Measurements from ENCODE around the gene WIZ.
"Not testable (repeated sequence)": the region's sequence is repeated elsewhere in the genome, so short reads cannot be mapped to it uniquely, and the experiment has no call there.

WIZ gene

GRCh38 chr19:15418231-15418578 lies 31.6 kb downstream of the WIZ start:
- peaks cover 10% of the 10 kb centered on the region for H3K79me1 ChIP-seq (ENCODE audit: low read length)
- peak; percentile 45 for DNase-seq
- H3K4me3 ChIP-seq (ENCODE audit: low read length): peak overlapping the region; percentile 73
- H2AK5ac ChIP-seq (ENCODE audit: low read length): peak overlapping the region; percentile 77
- no peak overlapping the region for H2BK15ac ChIP-seq (replicated peaks; ENCODE audit: low read depth)
- H3K4ac ChIP-seq (ENCODE audit: low read depth, low read length): peak overlapping the region; percentile 76
- peak overlapping the region; percentile 86 for H3K9ac ChIP-seq (ENCODE audit: low read length)
- no peak overlapping the region for H3K27ac ChIP-seq (ENCODE audit: low read depth, low read length)
- no peaks in the 10 kb centered on the region for H3K27me3 ChIP-seq (ENCODE audit: insufficient read depth, low read length, poor library complexity)
- H3K4me2 ChIP-seq (ENCODE audit: low read length): peak overlapping the region; percentile 55
- peak overlapping the region; percentile 89 for H3K23ac ChIP-seq (ENCODE audit: low read length)
- H4K5ac ChIP-seq (ENCODE audit: low read length): no peak overlapping the region
- peaks cover 2% of the 10 kb centered on the region for H3K36me3 ChIP-seq (ENCODE audit: control insufficient read depth, insufficient read depth, low read length)
- H3K56ac ChIP-seq (ENCODE audit: low read length): peak overlapping the region; percentile 95
- no peak overlapping the region for H2BK5ac ChIP-seq (ENCODE audit: low read length)
- H3K4me1 ChIP-seq (ENCODE audit: control insufficient read depth, low read depth, low read length): peaks cover 3% of the 10 kb centered on the region
- H4K8ac ChIP-seq (ENCODE audit: low read depth, low read length): no peak overlapping the region
- WGBS (ENCODE audit: extremely low coverage, insufficient coverage, low lambda C conversion rate): no CpG with 5 or more reads among the region's 16 CpGs
- peaks cover 47% of the 10 kb centered on the region for H3K79me2 ChIP-seq (ENCODE audit: control insufficient read depth, insufficient read depth, low read length)
- H3K18ac ChIP-seq (ENCODE audit: low read length): peak overlapping the region; percentile 2
- H2BK120ac ChIP-seq (ENCODE audit: low read depth, low read length): no peak overlapping the region

GRCh38 chr19:15417699-15418098 lies 32.1 kb downstream of the WIZ start:
- peaks cover 3% of the 10 kb centered on the region for H3K4me1 ChIP-seq (ENCODE audit: control insufficient read depth, low read depth, low read length)
- H3K27ac ChIP-seq (ENCODE audit: low read depth, low read length): no peak overlapping the region
- no peak overlapping the region for H4K8ac ChIP-seq (ENCODE audit: low read depth, low read length)
- no peak overlapping the region for H2AK5ac ChIP-seq (ENCODE audit: low read length)
- peak overlapping the region; percentile 55 for H3K4me2 ChIP-seq (ENCODE audit: low read length)
- H3K27me3 ChIP-seq (ENCODE audit: insufficient read depth, low read length, poor library complexity): no peaks in the 10 kb centered on the region
- H3K4me3 ChIP-seq (ENCODE audit: low read length): peak overlapping the region; percentile 73
- H3K4ac ChIP-seq (ENCODE audit: low read depth, low read length): no peak overlapping the region
- no peak overlapping the region for H4K5ac ChIP-seq (ENCODE audit: low read length)
- H3K79me1 ChIP-seq (ENCODE audit: low read length): peaks cover 10% of the 10 kb centered on the region
- no CpG with 5 or more reads among the region's 9 CpGs for WGBS (ENCODE audit: extremely low coverage, insufficient coverage, low lambda C conversion rate)
- H3K23ac ChIP-seq (ENCODE audit: low read length): no peak overlapping the region
- H3K79me2 ChIP-seq (ENCODE audit: control insufficient read depth, insufficient read depth, low read length): peaks cover 52% of the 10 kb centered on the region
- peak overlapping the region; percentile 86 for H3K9ac ChIP-seq (ENCODE audit: low read length)
- peaks cover 2% of the 10 kb centered on the region for H3K36me3 ChIP-seq (ENCODE audit: control insufficient read depth, insufficient read depth, low read length)
- H2BK5ac ChIP-seq (ENCODE audit: low read length): no peak overlapping the region
- peak; percentile 41 for DNase-seq
- no peak overlapping the region for H2BK15ac ChIP-seq (replicated peaks; ENCODE audit: low read depth)
- H2BK120ac ChIP-seq (ENCODE audit: low read depth, low read length): no peak overlapping the region
- peak overlapping the region; percentile 95 for H3K56ac ChIP-seq (ENCODE audit: low read length)
- no peak overlapping the region for H3K18ac ChIP-seq (ENCODE audit: low read length)

DNA sequence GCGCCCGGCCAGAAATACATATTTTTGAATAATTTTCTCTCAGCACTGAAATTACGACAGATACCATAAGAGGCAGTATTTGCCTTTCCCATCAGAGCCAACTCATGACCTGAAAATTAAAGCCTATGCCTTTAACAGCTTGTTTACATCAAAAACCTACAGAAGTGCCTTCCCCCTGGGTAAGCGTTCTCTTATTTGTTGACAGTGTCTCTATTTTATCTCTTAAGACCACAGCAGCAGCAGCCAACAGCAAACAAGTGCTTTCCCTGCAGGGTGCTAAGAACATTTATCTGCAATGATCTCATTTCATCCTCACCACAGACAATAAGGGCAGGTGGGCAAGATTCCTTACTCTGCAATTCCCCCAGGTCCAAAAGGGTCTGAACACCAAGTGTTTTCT lies 36.9 kb downstream of the WIZ start:
- Histone ChIP-seq H3K56ac (ENCODE audit: low read length) (no peak overlapping the region), H3K4ac (ENCODE audit: low read depth, low read length) (no peak overlapping the region), H2BK120ac (ENCODE audit: low read depth, low read length) (no peak overlapping the region), H3K79me1 (ENCODE audit: low read length) (peaks cover 18% of the 10 kb centered on the region), H2BK15ac (replicated peaks; ENCODE audit: low read depth) (no peak overlapping the region), H3K23ac (ENCODE audit: low read length) (no peak overlapping the region), H3K27me3 (ENCODE audit: insufficient read depth, low read length, poor library complexity) (no peaks in the 10 kb centered on the region), H4K8ac (ENCODE audit: low read depth, low read length) (no peak overlapping the region), H3K79me2 (ENCODE audit: control insufficient read depth, insufficient read depth, low read length) (peaks cover 81% of the 10 kb centered on the region), H3K9ac (ENCODE audit: low read length) (no peak overlapping the region), H2AK5ac (ENCODE audit: low read length) (no peak overlapping the region), H3K4me3 (ENCODE audit: low read length) (no peak overlapping the region), H4K5ac (ENCODE audit: low read length) (no peak overlapping the region), H2BK5ac (ENCODE audit: low read length) (no peak overlapping the region), H3K18ac (ENCODE audit: low read length) (no peak overlapping the region), H3K4me2 (ENCODE audit: low read length) (no peak overlapping the region), H3K4me1 (ENCODE audit: control insufficient read depth, low read depth, low read length) (peaks cover 3% of the 10 kb centered on the region), H3K27ac (ENCODE audit: low read depth, low read length) (no peak overlapping the region), H3K36me3 (ENCODE audit: control insufficient read depth, insufficient read depth, low read length) (peaks cover 4% of the 10 kb centered on the region)
- no CpG with 5 or more reads among the region's 4 CpGs for WGBS (ENCODE audit: extremely low coverage, insufficient coverage, low lambda C conversion rate)
- DNase-seq: peak; percentile 29

GRCh38 chr19:15411351-15411750 lies 38.4 kb downstream of the WIZ start:
- WGBS (ENCODE audit: extremely low coverage, insufficient coverage, low lambda C conversion rate): no CpG with 5 or more reads among the region's 2 CpGs
- not testable (repeated sequence) for H2AK5ac ChIP-seq (ENCODE audit: low read length)

DNA sequence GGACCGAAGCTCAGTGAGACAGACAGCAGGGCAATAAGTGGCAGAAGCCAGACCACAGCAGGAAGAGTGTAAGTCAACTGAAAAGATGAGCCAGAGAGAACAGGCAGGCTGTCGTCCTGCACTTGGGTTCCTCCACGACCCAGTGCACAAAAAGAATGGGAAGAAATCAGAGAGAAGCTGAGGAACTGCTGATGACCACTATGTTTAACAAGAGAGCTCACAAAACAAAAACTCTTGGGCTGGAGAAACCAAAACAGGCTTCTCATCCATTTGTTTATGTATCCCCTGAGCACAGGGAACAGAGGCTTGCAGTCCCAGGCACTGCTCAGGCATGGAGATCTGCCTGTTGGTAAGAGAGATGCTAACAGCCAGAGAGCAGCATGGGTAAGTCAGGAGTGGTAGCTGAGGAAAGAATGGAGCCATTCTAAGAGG lies 45.0 kb downstream of the WIZ start:
- Histone ChIP-seq H3K4me3 (ENCODE audit: low read length) (no peak overlapping the region), H3K79me2 (ENCODE audit: control insufficient read depth, insufficient read depth, low read length) (peaks cover 70% of the 10 kb centered on the region), H3K9ac (ENCODE audit: low read length) (no peak overlapping the region), H2BK120ac (ENCODE audit: low read depth, low read length) (no peak overlapping the region), H3K4me2 (ENCODE audit: low read length) (no peak overlapping the region), H3K4ac (ENCODE audit: low read depth, low read length) (no peak overlapping the region), H2AK5ac (ENCODE audit: low read length) (no peak overlapping the region), H3K18ac (ENCODE audit: low read length) (no peak overlapping the region), H4K8ac (ENCODE audit: low read depth, low read length) (no peak overlapping the region), H2BK5ac (ENCODE audit: low read length) (no peak overlapping the region), H4K5ac (ENCODE audit: low read length) (no peak overlapping the region), H3K27me3 (ENCODE audit: insufficient read depth, low read length, poor library complexity) (no peaks in the 10 kb centered on the region), H3K23ac (ENCODE audit: low read length) (no peak overlapping the region), H3K56ac (ENCODE audit: low read length) (no peak overlapping the region), H3K79me1 (ENCODE audit: low read length) (peaks cover 32% of the 10 kb centered on the region), H3K4me1 (ENCODE audit: control insufficient read depth, low read depth, low read length) (no peaks in the 10 kb centered on the region), H2BK15ac (replicated peaks; ENCODE audit: low read depth) (no peak overlapping the region), H3K27ac (ENCODE audit: low read depth, low read length) (no peak overlapping the region), H3K36me3 (ENCODE audit: control insufficient read depth, insufficient read depth, low read length) (peaks cover 2% of the 10 kb centered on the region)
- no CpG with 5 or more reads among the region's 3 CpGs for WGBS (ENCODE audit: extremely low coverage, insufficient coverage, low lambda C conversion rate)
- DNase-seq: no peak

More at GRCh38 chr19:15411351-15411750, 38.4 kb downstream of the WIZ start:
- H4K8ac ChIP-seq (ENCODE audit: low read depth, low read length); H4K5ac ChIP-seq (ENCODE audit: low read length); H3K4ac ChIP-seq (ENCODE audit: low read depth, low read length); H2BK120ac ChIP-seq (ENCODE audit: low read depth, low read length); H3K36me3 ChIP-seq (ENCODE audit: control insufficient read depth, insufficient read depth, low read length); H3K4me1 ChIP-seq (ENCODE audit: control insufficient read depth, low read depth, low read length); H2BK15ac ChIP-seq (replicated peaks; ENCODE audit: low read depth); H3K4me3 ChIP-seq (ENCODE audit: low read length); H3K23ac ChIP-seq (ENCODE audit: low read length); H2BK5ac ChIP-seq (ENCODE audit: low read length); H3K27ac ChIP-seq (ENCODE audit: low read depth, low read length); H3K56ac ChIP-seq (ENCODE audit: low read length); H3K27me3 ChIP-seq (ENCODE audit: insufficient read depth, low read length, poor library complexity); H3K18ac ChIP-seq (ENCODE audit: low read length); H3K4me2 ChIP-seq (ENCODE audit: low read length); H3K9ac ChIP-seq (ENCODE audit: low read length): not testable (repeated sequence)
- peaks cover 75% of the 10 kb centered on the region for H3K79me2 ChIP-seq (ENCODE audit: control insufficient read depth, insufficient read depth, low read length)
- peaks cover 20% of the 10 kb centered on the region for H3K79me1 ChIP-seq (ENCODE audit: low read length)
- peak; percentile 17 for DNase-seq

DNA sequence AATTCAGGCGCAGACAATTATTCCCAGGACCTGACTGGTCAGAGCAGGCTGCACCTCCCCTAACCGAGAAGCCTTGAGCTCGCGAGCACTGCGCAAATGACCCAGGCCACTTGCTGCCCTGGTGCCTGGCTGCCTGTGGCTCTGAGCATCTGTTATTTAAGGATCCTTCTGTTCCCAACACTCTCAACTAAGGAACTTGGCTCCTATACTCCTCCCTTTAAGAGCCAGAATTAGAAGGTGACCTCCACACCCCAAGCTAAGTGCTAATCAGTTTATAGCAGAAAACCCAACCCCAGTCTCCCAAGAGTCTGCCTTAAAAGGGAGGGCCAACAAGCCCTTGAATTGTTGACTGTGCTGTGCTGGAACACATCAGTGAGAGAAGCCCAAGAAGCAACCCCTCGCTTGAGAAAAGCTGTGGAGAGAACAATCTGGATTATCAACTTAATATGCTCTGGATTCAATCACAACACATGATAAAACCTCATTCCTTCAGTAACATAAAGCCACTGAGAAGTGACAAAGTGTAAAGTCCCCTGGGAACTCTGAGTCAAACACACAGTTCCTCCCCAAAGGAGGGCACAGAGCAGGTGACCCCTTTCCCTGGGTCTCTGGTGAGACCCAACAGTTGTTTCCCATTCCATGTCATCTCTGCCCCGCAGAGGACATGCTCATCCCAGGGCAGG lies 45.5 kb downstream of the WIZ start:
- Histone ChIP-seq H2BK15ac (replicated peaks; ENCODE audit: low read depth) (no peak overlapping the region), H3K23ac (ENCODE audit: low read length) (no peak overlapping the region), H3K4ac (ENCODE audit: low read depth, low read length) (no peak overlapping the region), H2BK120ac (ENCODE audit: low read depth, low read length) (no peak overlapping the region), H2AK5ac (ENCODE audit: low read length) (no peak overlapping the region), H3K36me3 (ENCODE audit: control insufficient read depth, insufficient read depth, low read length) (peaks cover 4% of the 10 kb centered on the region), H3K27ac (ENCODE audit: low read depth, low read length) (no peak overlapping the region), H3K27me3 (ENCODE audit: insufficient read depth, low read length, poor library complexity) (no peaks in the 10 kb centered on the region), H3K79me2 (ENCODE audit: control insufficient read depth, insufficient read depth, low read length) (peaks cover 65% of the 10 kb centered on the region), H3K4me2 (ENCODE audit: low read length) (no peak overlapping the region), H4K5ac (ENCODE audit: low read length) (no peak overlapping the region), H3K9ac (ENCODE audit: low read length) (no peak overlapping the region), H3K79me1 (ENCODE audit: low read length) (peaks cover 31% of the 10 kb centered on the region), H2BK5ac (ENCODE audit: low read length) (no peak overlapping the region), H3K4me3 (ENCODE audit: low read length) (no peak overlapping the region), H3K4me1 (ENCODE audit: control insufficient read depth, low read depth, low read length) (no peaks in the 10 kb centered on the region), H4K8ac (ENCODE audit: low read depth, low read length) (no peak overlapping the region), H3K18ac (ENCODE audit: low read length) (no peak overlapping the region), H3K56ac (ENCODE audit: low read length) (no peak overlapping the region)
- WGBS (ENCODE audit: extremely low coverage, insufficient coverage, low lambda C conversion rate): no CpG with 5 or more reads among the region's 7 CpGs
- DNase-seq: no peak

Data from mesendoderm (in vitro differentiated cells).